GM18868 (cell line): ENCODE measurements around the gene TFIP11.

Source experiments
- ATAC-seq: cut with Tn5 transposase; IDR thresholded peaks from one replicate; pipeline ENCODE4 v1.9.1; 2021; ENCODE audit warnings: mild to moderate bottlenecking, moderate library complexity; ENCODE audit not compliant: unreplicated experiment

Gene TFIP11

DNA sequence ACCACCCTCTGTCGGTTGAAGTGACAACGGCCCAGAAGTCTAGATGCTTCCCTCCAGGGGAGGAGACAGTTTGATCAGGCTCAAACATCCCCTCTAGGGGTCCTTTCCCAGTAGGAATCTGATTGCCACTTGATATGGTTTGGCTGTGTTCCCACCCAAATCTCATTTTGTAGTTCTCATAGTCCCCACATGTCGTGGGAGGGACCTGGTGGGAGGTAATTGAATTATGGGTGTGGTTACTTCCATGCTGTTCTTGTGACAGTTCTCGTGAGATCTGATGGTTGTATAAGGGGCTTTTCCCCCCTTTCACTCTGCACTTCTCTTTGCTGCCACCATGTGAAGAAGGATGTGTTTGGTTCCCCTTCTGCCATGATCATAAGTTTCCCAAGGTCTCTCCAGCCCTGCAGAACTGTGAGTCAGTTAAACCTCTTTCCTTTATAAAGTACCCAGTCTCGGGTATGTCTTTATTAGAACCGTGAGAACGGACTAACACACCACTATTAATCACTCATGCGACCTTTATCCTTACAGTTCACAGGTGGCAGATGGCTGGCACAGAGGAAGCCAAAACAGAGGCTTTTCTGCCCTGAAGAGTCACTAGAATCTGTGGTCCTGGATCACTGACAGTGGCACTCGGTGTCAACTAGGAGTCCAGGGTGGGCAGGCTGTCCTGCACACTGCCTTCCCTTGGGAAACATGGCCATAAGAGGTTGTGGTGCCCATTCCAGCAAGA is 61.7 kb downstream of the TFIP11 start:
- ATAC-seq: no peak

DNA sequence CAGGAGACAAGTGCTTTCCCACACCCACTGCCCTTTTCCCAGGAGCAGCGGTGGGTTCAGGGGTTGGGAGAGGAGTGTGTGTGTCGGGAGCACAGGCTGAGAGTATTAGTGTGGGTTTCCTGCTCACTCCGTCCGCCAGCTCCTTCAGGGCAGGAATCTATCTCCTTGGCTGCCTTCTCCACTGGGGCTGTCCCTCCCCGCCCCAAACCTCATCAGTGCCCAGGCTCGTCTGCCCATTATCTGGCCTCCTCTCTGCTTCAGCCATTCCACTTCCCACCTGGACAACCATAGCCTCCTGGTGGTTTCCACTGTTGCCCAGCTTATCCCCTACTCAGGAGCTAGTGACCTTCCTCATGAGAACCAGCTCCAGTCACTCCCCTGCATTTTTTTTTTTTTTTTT is 63.3 kb downstream of the TFIP11 start:
- no peak for ATAC-seq

DNA sequence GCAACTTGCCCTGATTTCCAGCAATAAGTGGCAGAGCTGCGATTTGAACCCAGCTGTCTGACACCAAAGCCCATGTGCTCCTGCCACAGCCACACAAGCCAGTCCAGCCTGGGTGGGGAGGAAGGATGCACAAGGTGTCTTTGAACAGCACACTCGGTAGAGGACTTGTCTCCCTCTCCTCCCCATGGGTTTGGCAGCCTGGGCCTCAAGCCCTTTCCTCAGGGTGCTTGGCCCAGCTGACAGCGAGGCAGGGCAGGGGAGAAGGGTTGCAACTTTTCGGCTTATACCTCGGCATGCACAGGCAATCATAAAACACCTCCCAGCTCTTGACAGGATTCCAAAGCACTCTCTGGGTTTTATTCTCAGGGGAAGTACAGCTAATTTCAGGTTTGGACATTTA is 63.9 kb downstream of the TFIP11 start:
- ATAC-seq: no peak

DNA sequence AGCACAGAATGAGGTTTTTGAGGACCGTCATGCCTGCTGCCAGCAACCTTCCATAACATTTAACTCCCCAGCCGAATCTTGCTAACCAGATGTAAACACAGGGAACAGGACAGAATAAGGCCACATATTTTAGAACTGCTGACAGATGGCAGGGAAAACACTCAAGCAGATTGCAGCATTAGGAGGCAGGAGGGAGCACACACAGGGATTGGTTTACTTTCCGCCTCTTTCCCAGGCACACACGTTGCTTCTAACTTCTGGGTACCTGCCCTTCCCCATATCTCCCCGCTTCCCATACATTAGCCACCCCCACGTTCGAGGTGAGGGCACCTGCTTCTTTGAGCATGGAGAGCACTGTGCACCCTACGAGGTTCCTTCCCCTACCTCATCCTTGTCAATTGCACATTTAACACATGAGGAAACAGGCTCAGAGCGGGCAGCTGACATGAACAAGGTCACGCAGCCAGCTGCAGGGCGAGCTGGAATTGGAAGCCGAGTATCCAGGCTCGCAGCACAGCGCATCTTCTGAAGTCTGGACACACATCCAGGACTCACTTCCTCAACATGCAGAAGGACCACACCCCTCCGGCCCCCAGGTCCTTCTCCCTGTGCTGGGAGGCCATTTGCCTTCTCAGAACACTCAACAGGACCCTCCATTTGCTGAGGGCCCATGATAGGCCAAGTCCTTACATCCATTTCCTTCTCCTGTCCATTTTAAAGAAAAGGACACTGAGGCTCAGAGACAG is 64.5 kb downstream of the TFIP11 start:
- ATAC-seq: no peak

DNA sequence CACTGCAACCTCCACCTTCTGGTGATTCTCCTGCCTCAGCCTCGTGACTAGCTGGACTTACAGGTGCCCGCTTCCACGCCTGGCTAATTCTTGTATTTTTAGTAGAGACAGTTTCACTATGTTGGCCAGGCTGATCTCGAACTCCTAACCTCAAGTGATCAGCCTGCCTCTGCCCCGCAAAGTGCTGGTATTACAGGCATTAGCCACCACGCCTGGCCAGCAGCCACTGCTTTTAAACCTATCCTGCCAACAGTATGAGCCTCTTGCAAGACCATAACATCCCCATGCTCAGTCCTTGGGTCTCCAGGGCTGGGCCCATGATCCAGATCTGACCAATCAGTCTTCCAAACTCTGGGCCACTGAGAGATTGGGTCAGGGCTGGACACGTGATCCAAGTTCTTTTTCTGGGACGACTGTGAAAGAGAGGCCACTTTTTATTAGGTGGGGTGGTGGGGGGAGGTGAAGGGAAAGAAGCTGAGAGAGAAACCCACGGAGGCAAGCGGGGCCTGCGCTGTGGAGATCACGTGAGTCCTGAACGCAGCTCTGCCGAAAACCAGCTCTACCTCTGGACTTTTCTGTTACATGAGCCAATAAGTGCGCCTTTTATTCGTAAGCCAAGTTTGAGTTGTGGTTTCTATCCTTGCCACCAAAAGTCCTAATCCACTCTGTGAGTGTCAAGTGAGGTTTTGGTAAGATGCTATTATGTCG is 65.3 kb downstream of the TFIP11 start:
- ATAC-seq: no peak

DNA sequence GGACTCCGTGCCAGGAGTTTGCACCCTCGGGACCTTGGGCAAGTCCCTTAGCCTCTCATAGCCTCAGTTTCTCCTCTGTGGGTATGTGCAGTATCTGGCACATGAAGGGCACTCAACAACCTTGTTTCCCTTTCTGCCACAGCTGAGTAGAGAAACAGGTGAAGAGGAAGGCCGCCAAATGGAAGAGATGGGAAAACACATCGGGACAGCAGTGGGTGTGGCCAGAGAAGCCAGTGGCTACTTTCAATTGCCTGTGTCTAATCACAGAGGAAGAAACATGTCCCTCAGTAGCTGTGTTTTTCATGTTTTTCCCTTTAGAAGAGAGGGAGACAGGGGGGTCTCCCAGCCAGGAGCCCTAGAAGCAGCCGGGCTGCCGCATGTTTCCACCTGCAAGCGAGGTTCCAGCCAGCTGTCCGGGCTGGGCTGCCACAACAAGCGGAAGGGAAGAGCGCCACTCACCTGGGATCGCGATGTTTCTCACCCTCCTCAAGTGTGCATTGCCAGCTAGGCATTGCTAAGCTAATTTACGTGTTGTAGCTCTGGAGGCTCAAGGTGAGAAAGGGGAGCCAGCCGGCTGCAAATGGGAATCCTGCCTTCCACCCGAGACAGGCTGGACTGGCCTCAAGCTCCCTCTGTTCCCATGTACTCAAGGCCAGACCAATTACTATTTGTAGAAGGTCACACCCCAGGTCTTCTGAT is 66.5 kb downstream of the TFIP11 start:
- no peak for ATAC-seq

DNA sequence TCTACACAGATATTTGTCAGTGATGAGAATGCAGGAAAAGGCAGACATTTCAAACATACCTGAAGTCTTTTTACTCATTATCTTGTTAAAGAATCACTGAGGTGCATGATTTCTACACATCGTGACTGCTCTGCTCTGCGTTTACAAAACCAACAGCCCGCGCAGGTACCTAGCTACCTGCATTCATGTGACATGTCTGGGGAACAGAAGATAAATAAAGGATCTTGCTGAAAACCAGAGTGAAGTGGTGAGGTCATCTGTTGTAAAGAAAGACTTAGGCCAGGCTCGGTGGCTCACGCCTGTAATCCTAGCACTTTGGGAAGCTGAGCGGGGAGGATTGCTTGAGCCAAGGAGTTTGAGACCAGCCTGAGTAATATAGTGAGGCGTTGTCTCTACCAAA is 67.5 kb downstream of the TFIP11 start:
- ATAC-seq: no peak

DNA sequence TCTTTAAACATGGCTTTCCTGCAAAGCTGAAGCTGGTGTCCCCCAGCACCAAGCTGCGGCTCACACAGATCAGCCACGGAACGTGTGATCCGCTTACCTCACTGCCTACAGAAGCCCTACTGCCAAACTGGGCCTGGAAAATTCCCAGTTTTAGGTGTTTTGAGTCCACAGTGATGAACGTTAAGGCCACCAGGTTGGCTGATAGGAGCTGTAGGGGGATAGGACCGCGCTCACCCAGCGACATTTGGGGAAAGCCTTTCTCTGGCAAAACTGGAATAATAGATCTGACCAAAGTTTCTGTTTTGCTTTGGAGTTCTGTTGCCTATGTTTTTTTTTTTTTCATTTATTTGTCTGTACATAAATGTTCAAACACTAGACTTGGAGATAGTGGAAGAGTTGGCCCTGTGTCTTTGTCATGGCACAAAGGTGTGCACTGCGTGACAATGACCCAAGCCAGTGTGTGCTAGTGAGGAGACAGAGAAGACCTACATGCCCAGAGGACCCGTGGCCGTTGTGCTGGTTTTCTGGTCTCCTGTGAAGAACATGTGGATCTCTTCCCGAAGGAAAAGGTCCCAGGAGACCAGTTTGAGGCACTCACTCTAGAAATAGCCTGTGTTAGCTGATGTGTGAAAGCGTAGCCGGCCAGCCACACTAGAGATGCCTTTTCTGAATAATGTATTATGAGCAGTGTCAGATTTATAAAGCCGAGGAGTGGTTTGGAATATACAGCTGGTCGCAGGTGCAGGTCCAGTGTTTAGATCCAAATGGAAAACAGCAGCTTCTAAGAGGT is 68.2 kb downstream of the TFIP11 start:
- ATAC-seq: no peak

DNA sequence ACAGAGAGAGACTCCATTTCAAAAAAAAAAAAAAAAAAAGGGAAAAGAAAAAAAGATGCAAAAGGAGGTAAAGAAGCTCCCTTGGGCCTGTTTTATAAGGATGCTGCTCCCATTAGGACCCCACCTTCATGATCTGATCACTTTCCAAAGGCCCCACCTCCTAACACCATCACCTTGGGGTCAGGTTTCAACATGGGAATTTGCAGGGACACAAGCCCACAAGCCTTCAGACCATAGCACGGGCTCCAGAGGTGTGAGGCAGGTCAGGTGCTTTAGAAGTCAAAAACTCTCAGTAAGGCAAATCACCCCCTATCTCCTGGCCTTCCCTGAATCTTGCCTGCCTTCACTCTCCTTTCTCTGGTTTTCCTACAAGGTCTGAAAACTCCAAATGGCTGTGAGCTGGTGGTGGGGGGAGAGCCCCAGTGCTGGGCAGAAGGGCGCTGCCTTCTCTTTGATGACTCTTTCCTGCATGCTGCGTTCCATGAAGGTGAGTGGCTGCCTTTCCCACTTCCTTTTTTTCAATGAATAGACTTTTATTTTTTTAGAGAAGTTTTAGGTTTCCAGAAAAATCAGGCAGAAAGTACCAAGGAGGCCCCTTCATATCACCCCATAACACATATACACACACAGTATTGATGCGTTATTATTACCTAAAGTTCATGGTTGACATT is 70.1 kb downstream of the TFIP11 start:
- ATAC-seq: no peak
